A549 (cell line): Measurements from ENCODE around the gene CTBP1.

ENCODE experiments used
- CBX2 ChIP-seq: fragments of 200-600 bp; sonication (generic); IDR thresholded peaks from 2 replicates; pipeline ENCODE4 v1.6.1; 2016; ENCODE audit warnings: low read depth, mild to moderate bottlenecking, borderline replicate concordance
- EP300 ChIP-seq, 2 experiments: fragments of >200 bp; sonication (Bioruptor Twin); formaldehyde crosslinking; IDR thresholded peaks; 2 replicates in 1 of 2; 3 replicates in 1 of 2; pipeline ENCODE4 v1.6.1; 2016 to 2017
- JUN ChIP-seq, 2 experiments: fragments of >200 bp; sonication (Bioruptor Twin); formaldehyde crosslinking; IDR thresholded peaks; 2 replicates in 1 of 2; 3 replicates in 1 of 2; pipeline ENCODE4 v1.6.1; 2016 to 2017
- POLR2A ChIP-seq: IDR thresholded peaks from 2 replicates; pipeline ENCODE4 v1.6.1; 2012; ENCODE audit warnings: mild to moderate bottlenecking, low read length

DNA sequence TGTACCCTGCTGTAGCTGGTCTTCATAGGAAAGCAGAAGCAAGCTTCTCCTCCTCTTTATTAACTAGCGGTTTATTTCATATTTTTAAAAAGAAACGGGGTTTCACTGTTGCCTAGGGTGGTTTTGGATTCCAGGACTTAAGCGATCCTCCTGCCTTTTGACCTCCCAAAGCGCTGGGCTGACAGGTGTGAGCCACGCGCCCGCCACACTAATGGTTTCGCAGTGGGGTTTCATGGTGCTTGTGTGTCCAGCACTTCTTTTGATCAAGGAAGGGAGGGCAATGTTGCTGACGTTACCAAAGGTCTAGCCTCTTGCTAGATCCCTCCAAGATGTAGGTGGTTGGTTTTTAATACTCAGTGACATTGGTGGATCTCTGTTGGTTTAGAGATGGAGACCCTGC, 42.2 kb upstream of the CTBP1 start:
- TF ChIP-seq JUN (IDR thresholded peaks at IDR 0.05) (no peak), CBX2 (no peak), EP300 (IDR thresholded peaks at IDR 0.05) (no peak), POLR2A (no peak)
